Measurements from ENCODE around the gene C1orf210. TPM values are rescaled to one million over a fixed set of nuclear protein-coding genes. Genes with fewer than 3 reads are reported as not detected.

C1orf210 gene
- total RNA-seq, 1 donor from 2014 or later, result 3.7 TPM

DNA sequence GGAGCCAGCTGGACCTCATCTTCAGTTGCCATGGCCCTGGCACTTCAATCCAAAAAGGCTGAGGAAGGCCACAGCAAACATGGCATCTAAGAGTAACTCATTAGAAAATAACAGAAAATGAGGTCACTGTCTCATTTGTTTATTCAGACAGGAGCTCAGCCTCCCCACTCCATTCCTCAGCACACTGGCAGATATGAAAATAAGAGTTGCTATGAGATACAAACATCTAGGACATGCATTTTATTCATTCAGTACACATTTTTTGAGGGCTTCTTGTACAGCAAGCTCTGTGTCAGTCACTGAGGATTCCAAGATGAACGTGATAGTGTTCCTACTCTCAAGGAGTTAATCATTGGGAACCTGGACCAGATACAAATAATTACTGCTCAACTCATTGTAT lies 48.3 kb downstream of the C1orf210 start:
- H3K36me3 Mint-ChIP-seq, result no peaks in the 10 kb centered on the region
- no peaks in the 10 kb centered on the region for H3K27me3 Mint-ChIP-seq (ENCODE audit: low read depth)
- no peak for DNase-seq (ENCODE audit: low spot score in 2 of 2, unreplicated experiment in 2 of 2)
- TF ChIP-seq, protein P1, sequence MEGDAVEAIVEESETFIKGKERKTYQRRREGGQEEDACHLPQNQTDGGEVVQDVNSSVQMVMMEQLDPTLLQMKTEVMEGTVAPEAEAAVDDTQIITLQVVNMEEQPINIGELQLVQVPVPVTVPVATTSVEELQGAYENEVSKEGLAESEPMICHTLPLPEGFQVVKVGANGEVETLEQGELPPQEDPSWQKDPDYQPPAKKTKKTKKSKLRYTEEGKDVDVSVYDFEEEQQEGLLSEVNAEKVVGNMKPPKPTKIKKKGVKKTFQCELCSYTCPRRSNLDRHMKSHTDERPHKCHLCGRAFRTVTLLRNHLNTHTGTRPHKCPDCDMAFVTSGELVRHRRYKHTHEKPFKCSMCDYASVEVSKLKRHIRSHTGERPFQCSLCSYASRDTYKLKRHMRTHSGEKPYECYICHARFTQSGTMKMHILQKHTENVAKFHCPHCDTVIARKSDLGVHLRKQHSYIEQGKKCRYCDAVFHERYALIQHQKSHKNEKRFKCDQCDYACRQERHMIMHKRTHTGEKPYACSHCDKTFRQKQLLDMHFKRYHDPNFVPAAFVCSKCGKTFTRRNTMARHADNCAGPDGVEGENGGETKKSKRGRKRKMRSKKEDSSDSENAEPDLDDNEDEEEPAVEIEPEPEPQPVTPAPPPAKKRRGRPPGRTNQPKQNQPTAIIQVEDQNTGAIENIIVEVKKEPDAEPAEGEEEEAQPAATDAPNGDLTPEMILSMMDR (IDR thresholded peaks at IDR 0.05; ENCODE audit: unreplicated experiment), result no peak
- peaks cover 6% of the 10 kb centered on the region for H3K9me3 Mint-ChIP-seq
- H3K4me1 Mint-ChIP-seq, result peaks cover 6% of the 10 kb centered on the region
- no peak overlapping the region for H3K27ac Mint-ChIP-seq
- H3K4me3 Mint-ChIP-seq, result no peak overlapping the region

DNA sequence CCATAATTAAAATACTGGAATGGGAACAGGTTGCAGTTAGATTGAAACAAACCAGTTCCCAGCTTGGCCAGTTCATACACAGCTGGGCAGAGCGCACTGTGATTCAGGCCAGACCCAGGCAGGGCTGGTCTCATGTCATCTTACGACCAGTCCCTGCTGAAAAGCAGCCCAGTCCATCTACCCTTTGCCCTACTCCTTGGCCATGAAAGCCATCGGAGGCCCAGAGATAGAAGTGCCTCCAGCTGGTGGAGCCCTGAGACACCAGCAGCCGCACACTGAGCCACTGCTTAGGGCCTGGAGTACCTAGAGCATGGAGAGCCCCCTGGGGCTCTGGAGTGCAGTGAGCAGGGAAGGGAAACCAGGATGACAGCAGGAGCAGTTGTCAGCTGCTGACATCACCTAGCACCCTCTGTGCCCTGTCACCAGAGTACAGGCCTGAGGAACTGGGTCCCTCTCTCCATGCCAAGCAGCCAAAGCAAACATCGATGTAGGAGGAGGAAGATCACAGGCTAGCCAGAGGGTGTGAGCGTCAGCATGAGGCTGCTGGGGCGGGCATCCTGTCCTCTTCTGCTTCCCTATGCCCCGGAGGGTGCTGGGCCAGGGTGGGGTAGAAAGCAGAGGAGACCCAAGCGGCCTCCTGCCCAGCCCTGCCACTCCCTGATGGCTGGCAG lies 49.8 kb downstream of the C1orf210 start:
- Mint-ChIP-seq H3K9me3 (peaks cover 4% of the 10 kb centered on the region), H3K27ac (no peak overlapping the region), H3K4me3 (no peak overlapping the region), H3K4me1 (peaks cover 9% of the 10 kb centered on the region), H3K27me3 (ENCODE audit: low read depth) (no peaks in the 10 kb centered on the region), H3K36me3 (no peaks in the 10 kb centered on the region)
- TF ChIP-seq, protein P1 (IDR thresholded peaks at IDR 0.05; ENCODE audit: unreplicated experiment), result no peak
- peak in 1 of 2 experiments; percentile 20 for DNase-seq (ENCODE audit: low spot score in 2 of 2, unreplicated experiment in 2 of 2)

- Mint-ChIP-seq H3K27me3 (ENCODE audit: low read depth) (no peaks in the 10 kb centered on the region), H3K4me3 (no peak overlapping the region), H3K4me1 (peaks cover 9% of the 10 kb centered on the region), H3K36me3 (no peaks in the 10 kb centered on the region), H3K9me3 (no peaks in the 10 kb centered on the region), H3K27ac (no peak overlapping the region)
- DNase-seq (ENCODE audit: low spot score in 2 of 2, unreplicated experiment in 2 of 2), result no peak
- TF ChIP-seq, protein P1 (IDR thresholded peaks at IDR 0.05; ENCODE audit: unreplicated experiment), result no peak
Measured at GRCh38 chr1:43235040-43235439, 50.3 kb downstream of the C1orf210 start.

DNA sequence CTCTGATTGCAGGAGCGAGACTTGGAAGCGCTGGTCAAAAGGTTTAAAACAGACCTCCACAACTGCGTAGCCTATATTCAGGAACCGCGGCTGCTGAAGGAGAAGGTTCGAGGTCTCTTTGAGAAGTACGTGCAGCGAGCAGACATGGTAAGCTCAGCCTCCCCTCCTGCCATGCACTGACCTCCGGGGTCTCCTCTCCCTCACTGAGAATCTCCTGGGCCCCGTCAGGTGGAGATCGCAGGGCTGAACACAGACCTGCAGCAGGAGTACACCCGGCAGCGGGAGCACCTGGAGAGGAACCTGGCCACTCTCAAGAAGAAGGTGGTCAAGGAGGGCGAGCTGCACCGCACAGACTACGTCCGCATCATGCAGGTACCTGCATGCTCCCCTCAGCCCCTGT lies 51.1 kb downstream of the C1orf210 start:
- H3K4me3 Mint-ChIP-seq, result no peak overlapping the region
- TF ChIP-seq, protein P1 (IDR thresholded peaks at IDR 0.05; ENCODE audit: unreplicated experiment), result no peak
- peaks cover 9% of the 10 kb centered on the region for H3K4me1 Mint-ChIP-seq

GRCh38 chr1:43233631-43234030 lies 51.8 kb downstream of the C1orf210 start:
- Mint-ChIP-seq H3K4me3 (no peak overlapping the region), H3K27me3 (ENCODE audit: low read depth) (no peaks in the 10 kb centered on the region), H3K27ac (no peak overlapping the region), H3K4me1 (peaks cover 9% of the 10 kb centered on the region), H3K9me3 (no peaks in the 10 kb centered on the region), H3K36me3 (no peaks in the 10 kb centered on the region)
- TF ChIP-seq, protein P1 (IDR thresholded peaks at IDR 0.05; ENCODE audit: unreplicated experiment), result no peak
- DNase-seq (ENCODE audit: low spot score in 2 of 2, unreplicated experiment in 2 of 2), result no peak

More for the DNA sequence above, 51.1 kb downstream of the C1orf210 start:
- DNase-seq (ENCODE audit: low spot score in 2 of 2, unreplicated experiment in 2 of 2), result no peak
- no peak overlapping the region for H3K27ac Mint-ChIP-seq
- no peaks in the 10 kb centered on the region for H3K36me3 Mint-ChIP-seq
- H3K27me3 Mint-ChIP-seq (ENCODE audit: low read depth), result no peaks in the 10 kb centered on the region
- no peaks in the 10 kb centered on the region for H3K9me3 Mint-ChIP-seq
